Astrocyte (in vitro differentiated cells and primary cell): ENCODE measurements around the gene BUB1. TPM values are rescaled to one million over a fixed set of nuclear protein-coding genes. Genes with fewer than 3 reads are reported as not detected.

Source experiments
- DNase-seq: peaks from one replicate; pipeline ENCODE4 v3.0.0-alpha.2; 2010; ENCODE audit warnings: low read depth
- FAIRE-seq: peaks from 2 replicates; lab custom pipeline; 2011; peaks lifted over from hg19 to GRCh38; lab: Jason Lieb, UNC
- H2AFZ ChIP-seq: 2 replicates; pipeline ENCODE4 v1.6.0; 2012; ENCODE audit warnings: low read depth, low read length, inconsistent platforms
- H3K27ac ChIP-seq: 2 replicates; pipeline ENCODE4 v1.5.1; 2011; ENCODE audit warnings: low read depth, low read length, inconsistent platforms
- H3K27me3 ChIP-seq: 2 replicates; pipeline ENCODE4 v1.6.0; 2011; ENCODE audit warnings: low read length, inconsistent platforms; ENCODE audit not compliant: insufficient read depth
- H3K36me3 ChIP-seq: 2 replicates; pipeline ENCODE4 v1.5.1; 2011; ENCODE audit warnings: low read length, inconsistent platforms; ENCODE audit not compliant: insufficient read depth
- H3K4me1 ChIP-seq: 2 replicates; pipeline ENCODE4 v1.5.1; 2011; ENCODE audit warnings: low read length, inconsistent platforms; ENCODE audit not compliant: insufficient read depth
- H3K4me2 ChIP-seq: 2 replicates; pipeline ENCODE4 v1.6.0; 2012; ENCODE audit warnings: low read length, inconsistent platforms
- H3K4me3 ChIP-seq: 2 replicates; pipeline ENCODE4 v1.5.1; 2011; ENCODE audit warnings: low read depth, mild to moderate bottlenecking, low read length, inconsistent platforms; ENCODE audit not compliant: insufficient read depth
- H3K79me2 ChIP-seq: 2 replicates; pipeline ENCODE4 v1.6.0; 2012; ENCODE audit warnings: mild to moderate bottlenecking, low read length, inconsistent platforms; ENCODE audit not compliant: insufficient read depth
- H3K9ac ChIP-seq: 2 replicates; pipeline ENCODE4 v1.6.0; 2012; ENCODE audit warnings: mild to moderate bottlenecking, low read length, inconsistent platforms
- H3K9me3 ChIP-seq: 2 replicates; pipeline ENCODE4 v1.5.1; 2012; ENCODE audit warnings: low read depth, mild to moderate bottlenecking, low read length, inconsistent platforms; ENCODE audit not compliant: insufficient read depth
- H4K20me1 ChIP-seq: 2 replicates; pipeline ENCODE4 v1.6.0; 2012; ENCODE audit warnings: low read length, inconsistent platforms; ENCODE audit not compliant: insufficient read depth
- H3K27ac Mint-ChIP-seq: one replicate; pipeline ENCODE4 v1.8.0; 2021; ENCODE audit warnings: mild to moderate bottlenecking, mixed read lengths; ENCODE audit not compliant: unreplicated experiment
- H3K27me3 Mint-ChIP-seq: one replicate; pipeline ENCODE4 v1.8.0; 2021; ENCODE audit warnings: low read depth, mixed read lengths; ENCODE audit not compliant: unreplicated experiment
- H3K36me3 Mint-ChIP-seq: one replicate; pipeline ENCODE4 v1.8.0; 2021; ENCODE audit warnings: low read depth, mixed read lengths; ENCODE audit not compliant: unreplicated experiment
- H3K4me1 Mint-ChIP-seq: one replicate; pipeline ENCODE4 v1.8.0; 2021; ENCODE audit warnings: low read depth, mixed read lengths; ENCODE audit not compliant: unreplicated experiment
- H3K4me3 Mint-ChIP-seq: one replicate; pipeline ENCODE4 v1.8.0; 2021; ENCODE audit warnings: mild to moderate bottlenecking, moderate library complexity, mixed read lengths; ENCODE audit not compliant: unreplicated experiment
- H3K9me3 Mint-ChIP-seq: one replicate; pipeline ENCODE4 v1.8.0; 2021; ENCODE audit warnings: mild to moderate bottlenecking, mixed read lengths; ENCODE audit not compliant: unreplicated experiment
- EZH2 ChIP-seq: IDR thresholded peaks from 2 replicates; pipeline ENCODE4 v1.6.1; 2012; ENCODE audit warnings: mild to moderate bottlenecking, low read length, inconsistent platforms; ENCODE audit not compliant: insufficient read depth
- total RNA-seq: library from RNA; stranded (reverse); gene quantifications from 2 replicates; pipeline ENCODE4 v1.2.1, GENCODE V29; 2021
- TF ChIP-seq, protein P1 (sequence below): IDR thresholded peaks from 2 replicates; pipeline ENCODE4 v1.5.1; 2011; ENCODE audit warnings: low read depth, mild to moderate bottlenecking, inconsistent platforms, low read length, moderate library complexity; ENCODE audit not compliant: insufficient read depth

The BUB1 gene
- total RNA-seq, 1 donor from 2014 or later: 8.0 TPM

DNA sequence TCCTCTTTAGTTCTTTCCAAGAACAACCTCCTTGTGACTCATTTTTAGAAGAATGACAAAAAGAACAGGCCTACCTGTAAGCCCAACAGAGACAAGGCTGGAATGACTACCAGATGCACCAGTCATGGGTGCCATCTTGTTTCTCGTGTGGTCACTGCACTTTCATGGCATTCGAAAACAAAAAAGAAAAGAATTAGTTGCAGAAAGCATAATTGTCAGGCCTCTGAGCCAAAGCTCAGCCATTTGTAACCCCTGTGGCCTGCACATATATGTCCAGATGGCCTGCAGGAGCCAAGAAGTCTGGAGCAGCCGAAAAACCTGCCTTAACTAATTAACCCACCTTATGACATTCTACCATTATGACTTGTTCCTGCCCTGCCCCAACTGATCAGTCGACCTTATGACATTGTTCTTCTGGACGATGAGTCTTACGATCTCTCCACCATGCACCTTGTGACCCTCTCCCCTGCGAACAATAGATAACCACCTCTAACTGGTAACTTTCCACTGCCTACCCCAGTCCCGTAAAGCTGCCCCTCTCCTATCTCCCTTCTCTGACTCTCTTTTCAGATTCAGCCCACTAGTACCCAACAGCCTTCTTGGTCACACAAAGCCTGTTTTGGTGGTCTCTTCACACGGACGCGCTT is 13.9 kb upstream of the BUB1 start:
- no peak for FAIRE-seq
- Mint-ChIP-seq H3K36me3 (no peaks in the 10 kb centered on the region), H3K4me3 (no peak overlapping the region), H3K27ac (no peak overlapping the region), H3K4me1 (peaks cover 16% of the 10 kb centered on the region), H3K27me3 (no peaks in the 10 kb centered on the region), H3K9me3 (peaks cover 7% of the 10 kb centered on the region)
- Histone ChIP-seq H3K9me3 (no peaks in the 10 kb centered on the region), H2AFZ (no peak overlapping the region), H3K79me2 (no peaks in the 10 kb centered on the region), H3K27ac (no peak overlapping the region), H3K4me2 (no peak overlapping the region), H3K27me3 (no peaks in the 10 kb centered on the region), H3K9ac (no peak overlapping the region), H4K20me1 (no peaks in the 10 kb centered on the region), H3K36me3 (no peaks in the 10 kb centered on the region), H3K4me3 (no peak overlapping the region), H3K4me1 (peaks cover 3% of the 10 kb centered on the region)
- DNase-seq: no peak
- TF ChIP-seq EZH2: no peak
- TF ChIP-seq, protein P1, sequence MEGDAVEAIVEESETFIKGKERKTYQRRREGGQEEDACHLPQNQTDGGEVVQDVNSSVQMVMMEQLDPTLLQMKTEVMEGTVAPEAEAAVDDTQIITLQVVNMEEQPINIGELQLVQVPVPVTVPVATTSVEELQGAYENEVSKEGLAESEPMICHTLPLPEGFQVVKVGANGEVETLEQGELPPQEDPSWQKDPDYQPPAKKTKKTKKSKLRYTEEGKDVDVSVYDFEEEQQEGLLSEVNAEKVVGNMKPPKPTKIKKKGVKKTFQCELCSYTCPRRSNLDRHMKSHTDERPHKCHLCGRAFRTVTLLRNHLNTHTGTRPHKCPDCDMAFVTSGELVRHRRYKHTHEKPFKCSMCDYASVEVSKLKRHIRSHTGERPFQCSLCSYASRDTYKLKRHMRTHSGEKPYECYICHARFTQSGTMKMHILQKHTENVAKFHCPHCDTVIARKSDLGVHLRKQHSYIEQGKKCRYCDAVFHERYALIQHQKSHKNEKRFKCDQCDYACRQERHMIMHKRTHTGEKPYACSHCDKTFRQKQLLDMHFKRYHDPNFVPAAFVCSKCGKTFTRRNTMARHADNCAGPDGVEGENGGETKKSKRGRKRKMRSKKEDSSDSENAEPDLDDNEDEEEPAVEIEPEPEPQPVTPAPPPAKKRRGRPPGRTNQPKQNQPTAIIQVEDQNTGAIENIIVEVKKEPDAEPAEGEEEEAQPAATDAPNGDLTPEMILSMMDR: no peak

DNA sequence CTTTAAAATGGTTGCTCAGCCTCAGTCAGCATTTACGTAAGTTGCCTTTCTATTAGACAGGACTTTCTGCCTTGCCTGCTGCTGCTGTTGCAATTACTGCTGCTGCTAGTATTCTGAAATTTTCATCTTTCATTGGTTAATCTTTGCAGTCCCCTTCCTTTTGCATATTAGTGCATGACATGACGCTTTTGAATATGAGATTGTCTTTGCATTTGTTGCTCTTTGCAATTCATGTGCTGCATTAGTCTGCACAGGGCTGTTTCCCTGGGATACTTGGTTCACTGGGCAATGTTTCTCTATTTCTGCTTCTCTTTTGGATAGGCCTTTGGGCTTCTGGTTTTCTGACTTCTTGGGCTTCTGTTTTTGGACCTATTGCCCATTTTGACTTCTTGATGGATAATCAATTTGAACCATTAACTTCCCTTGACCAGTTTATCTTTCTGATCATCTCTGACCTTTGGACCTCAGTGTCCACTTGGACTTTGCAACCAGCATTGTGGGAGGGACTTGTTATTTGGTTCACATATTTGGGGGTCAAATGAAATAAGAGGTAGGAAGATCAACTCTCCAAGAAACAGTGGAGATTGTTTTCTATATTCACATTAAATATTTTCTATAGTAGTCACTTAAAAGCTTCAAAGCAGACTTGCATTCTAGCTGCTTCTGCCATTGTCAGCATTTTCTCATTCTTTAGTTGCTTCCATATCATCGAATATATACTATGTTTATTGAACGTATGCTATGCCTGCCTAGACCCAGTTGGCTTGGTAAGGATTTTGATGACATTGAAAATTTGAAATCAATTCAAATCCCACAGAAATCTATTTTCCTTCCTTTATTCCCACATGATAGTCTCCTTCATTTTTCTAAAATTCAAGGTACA is 12.5 kb upstream of the BUB1 start:
- no peak overlapping the region for H3K4me3 Mint-ChIP-seq
- no peak for DNase-seq
- H3K27me3 Mint-ChIP-seq: no peaks in the 10 kb centered on the region
- no peaks in the 10 kb centered on the region for H4K20me1 ChIP-seq
- H3K4me1 ChIP-seq: peaks cover 3% of the 10 kb centered on the region
- H2AFZ ChIP-seq: no peak overlapping the region
- H3K27ac Mint-ChIP-seq: no peak overlapping the region
- no peaks in the 10 kb centered on the region for H3K79me2 ChIP-seq
- FAIRE-seq: no peak
- H3K9me3 ChIP-seq: no peaks in the 10 kb centered on the region
- TF ChIP-seq EZH2: no peak
- TF ChIP-seq, protein P1: no peak
- H3K27ac ChIP-seq: no peak overlapping the region
- no peak overlapping the region for H3K4me2 ChIP-seq
- peaks cover 7% of the 10 kb centered on the region for H3K9me3 Mint-ChIP-seq
- peaks cover 14% of the 10 kb centered on the region for H3K4me1 Mint-ChIP-seq
- no peaks in the 10 kb centered on the region for H3K36me3 Mint-ChIP-seq
- H3K36me3 ChIP-seq: no peaks in the 10 kb centered on the region
- no peak overlapping the region for H3K4me3 ChIP-seq
- H3K9ac ChIP-seq: no peak overlapping the region
- peaks cover 4% of the 10 kb centered on the region for H3K27me3 ChIP-seq
